ENCODE results near the gene ZP1.

The ZP1 gene

GRCh38 chr11:60912851-60913528 is 45.6 kb downstream of the ZP1 start:
- Histone ChIP-seq H3K27me3 (ENCODE audit: control insufficient read depth, insufficient read depth, low read length) (no peaks in the 10 kb centered on the region), H3K36me3 (ENCODE audit: control insufficient read depth, insufficient read depth, low read length) (no peaks in the 10 kb centered on the region), H3K9me3 (ENCODE audit: control insufficient read depth, insufficient read depth, low read length) (no peaks in the 10 kb centered on the region), H3K27ac (ENCODE audit: low read length) (no peak overlapping the region), H3K4me3 (ENCODE audit: low read length) (no peak overlapping the region; the same call in 1 of the 2 replicates), H3K4me1 (ENCODE audit: control insufficient read depth, insufficient read depth, low read length) (peaks cover 5% of the 10 kb centered on the region; the same call in 1 of the 2 replicates)
- WGBS (ENCODE audit: insufficient coverage, insufficient read length), result no CpG with 5 or more reads among the region's 22 CpGs
- DNase-seq (ENCODE audit: low read depth, low spot score), result no peak

- H3K27ac ChIP-seq (ENCODE audit: low read length), result no peak within 1 kb of the TSS
- no peaks in the 10 kb centered on the region for H3K36me3 ChIP-seq (ENCODE audit: control insufficient read depth, insufficient read depth, low read length)
- H3K4me1 ChIP-seq (ENCODE audit: control insufficient read depth, insufficient read depth, low read length), result peaks cover 6% of the 10 kb centered on the region
These were observed 46.7 kb downstream of the ZP1 start, which contains the start of gene TMEM109 for GRCh38 chr11:60913793-60914632. TSS of gene TMEM109 (plus strand) at chr11:60914158. CDS start at chr11:60919694, 5,536 bp downstream.

GRCh38 chr11:60914633-60915247 is 47.4 kb downstream of the ZP1 start:
- Histone ChIP-seq H3K9me3 (ENCODE audit: control insufficient read depth, insufficient read depth, low read length) (no peaks in the 10 kb centered on the region), H3K36me3 (ENCODE audit: control insufficient read depth, insufficient read depth, low read length) (no peaks in the 10 kb centered on the region), H3K4me1 (ENCODE audit: control insufficient read depth, insufficient read depth, low read length) (peaks cover 6% of the 10 kb centered on the region), H3K27me3 (ENCODE audit: control insufficient read depth, insufficient read depth, low read length) (no peaks in the 10 kb centered on the region), H3K27ac (ENCODE audit: low read length) (no peak overlapping the region), H3K4me3 (ENCODE audit: low read length) (peak overlapping the region; percentile 33; the same call in 1 of the 2 replicates)
- WGBS (ENCODE audit: insufficient coverage, insufficient read length), result no CpG with 5 or more reads among the region's 31 CpGs
- DNase-seq (ENCODE audit: low read depth, low spot score), result no peak

More at GRCh38 chr11:60913793-60914632, 46.7 kb downstream of the ZP1 start, which contains the start of gene TMEM109:
- no CpG with 5 or more reads among the region's 70 CpGs for WGBS (ENCODE audit: insufficient coverage, insufficient read length)
- no peaks in the 10 kb centered on the region for H3K27me3 ChIP-seq (ENCODE audit: control insufficient read depth, insufficient read depth, low read length)
- no peaks in the 10 kb centered on the region for H3K9me3 ChIP-seq (ENCODE audit: control insufficient read depth, insufficient read depth, low read length)
- DNase-seq (ENCODE audit: low read depth, low spot score), result peak; percentile 58
- H3K4me3 ChIP-seq (ENCODE audit: low read length), result peak within 1 kb of the TSS; percentile 33; the same call in 1 of the 2 replicates

GRCh38 chr11:60915248-60915914 is 48.0 kb downstream of the ZP1 start:
- no peaks in the 10 kb centered on the region for H3K9me3 ChIP-seq (ENCODE audit: control insufficient read depth, insufficient read depth, low read length)
- WGBS (ENCODE audit: insufficient coverage, insufficient read length), result no CpG with 5 or more reads among the region's 17 CpGs
- peaks cover 6% of the 10 kb centered on the region for H3K4me1 ChIP-seq (ENCODE audit: control insufficient read depth, insufficient read depth, low read length)

DNA sequence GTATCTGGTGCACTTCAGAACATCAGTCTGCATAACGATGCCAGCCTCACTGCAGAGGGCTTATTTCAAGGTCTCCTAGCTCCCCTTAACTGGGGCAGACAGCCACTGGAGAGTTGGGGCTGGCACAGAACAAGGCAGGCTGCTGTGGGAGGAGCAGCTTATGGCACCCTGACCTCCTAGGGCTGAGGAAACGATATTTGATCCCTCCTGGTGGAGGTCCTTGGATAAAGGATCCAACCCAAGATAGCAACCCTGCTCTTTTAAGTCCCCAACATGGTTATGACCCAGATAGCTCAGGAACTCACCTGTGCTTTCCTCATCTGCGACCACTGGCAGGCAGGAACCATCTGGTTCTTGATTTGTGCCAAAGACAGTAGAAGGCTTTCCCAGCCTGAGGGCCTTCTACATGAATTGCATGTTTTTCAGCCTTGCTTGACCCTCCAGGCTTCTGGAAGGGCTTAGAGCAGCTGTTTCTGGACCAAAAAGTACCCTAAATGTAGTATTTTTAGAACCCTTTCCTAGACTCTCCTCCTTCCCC is 49.4 kb downstream of the ZP1 start:
- H3K27me3 ChIP-seq (ENCODE audit: control insufficient read depth, insufficient read depth, low read length), result no peaks in the 10 kb centered on the region
- H3K4me3 ChIP-seq (ENCODE audit: low read length), result no peak overlapping the region
- peaks cover 6% of the 10 kb centered on the region for H3K4me1 ChIP-seq (ENCODE audit: control insufficient read depth, insufficient read depth, low read length)
- no CpG with 5 or more reads among the region's 3 CpGs for WGBS (ENCODE audit: insufficient coverage, insufficient read length)
- peaks cover 2% of the 10 kb centered on the region; the same call in 1 of the 2 replicates for H3K36me3 ChIP-seq (ENCODE audit: control insufficient read depth, insufficient read depth, low read length)
- H3K27ac ChIP-seq (ENCODE audit: low read length), result no peak overlapping the region
- H3K9me3 ChIP-seq (ENCODE audit: control insufficient read depth, insufficient read depth, low read length), result no peaks in the 10 kb centered on the region
- no peak for DNase-seq (ENCODE audit: low read depth, low spot score)

More at GRCh38 chr11:60915248-60915914, 48.0 kb downstream of the ZP1 start:
- H3K27me3 ChIP-seq (ENCODE audit: control insufficient read depth, insufficient read depth, low read length), result no peaks in the 10 kb centered on the region
- H3K4me3 ChIP-seq (ENCODE audit: low read length), result peak overlapping the region; percentile 33; the same call in 1 of the 2 replicates
- no peaks in the 10 kb centered on the region; the same call in 1 of the 2 replicates for H3K36me3 ChIP-seq (ENCODE audit: control insufficient read depth, insufficient read depth, low read length)
- H3K27ac ChIP-seq (ENCODE audit: low read length), result no peak overlapping the region
- no peak for DNase-seq (ENCODE audit: low read depth, low spot score)

DNA sequence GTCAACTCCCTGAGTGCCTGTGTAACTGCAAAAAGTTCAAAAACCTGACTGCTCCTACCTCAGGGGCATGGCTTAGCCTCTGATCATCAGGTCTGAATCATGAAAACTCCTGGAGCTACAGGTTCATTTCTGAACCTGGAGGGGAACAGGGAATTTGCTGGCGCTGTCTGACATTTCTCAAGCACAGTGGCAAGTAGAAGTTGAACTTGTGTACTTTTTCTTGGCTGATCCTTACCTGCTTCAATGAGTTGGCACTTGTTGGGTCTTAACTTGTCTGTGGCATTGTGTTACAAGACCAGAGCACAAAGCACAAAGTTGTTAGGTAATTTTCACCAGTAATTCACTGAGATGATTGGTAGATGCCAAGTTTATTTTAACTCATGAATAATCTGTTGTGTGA is 49.9 kb downstream of the ZP1 start:
- Histone ChIP-seq H3K27me3 (ENCODE audit: control insufficient read depth, insufficient read depth, low read length) (no peaks in the 10 kb centered on the region), H3K27ac (ENCODE audit: low read length) (no peak overlapping the region), H3K9me3 (ENCODE audit: control insufficient read depth, insufficient read depth, low read length) (no peaks in the 10 kb centered on the region), H3K4me1 (ENCODE audit: control insufficient read depth, insufficient read depth, low read length) (peaks cover 6% of the 10 kb centered on the region), H3K36me3 (ENCODE audit: control insufficient read depth, insufficient read depth, low read length) (peaks cover 3% of the 10 kb centered on the region; the same call in 1 of the 2 replicates), H3K4me3 (ENCODE audit: low read length) (no peak overlapping the region)
- WGBS (ENCODE audit: insufficient coverage, insufficient read length), result no CpG with 5 or more reads among the region's 1 CpG
- DNase-seq (ENCODE audit: low read depth, low spot score), result no peak

DNA sequence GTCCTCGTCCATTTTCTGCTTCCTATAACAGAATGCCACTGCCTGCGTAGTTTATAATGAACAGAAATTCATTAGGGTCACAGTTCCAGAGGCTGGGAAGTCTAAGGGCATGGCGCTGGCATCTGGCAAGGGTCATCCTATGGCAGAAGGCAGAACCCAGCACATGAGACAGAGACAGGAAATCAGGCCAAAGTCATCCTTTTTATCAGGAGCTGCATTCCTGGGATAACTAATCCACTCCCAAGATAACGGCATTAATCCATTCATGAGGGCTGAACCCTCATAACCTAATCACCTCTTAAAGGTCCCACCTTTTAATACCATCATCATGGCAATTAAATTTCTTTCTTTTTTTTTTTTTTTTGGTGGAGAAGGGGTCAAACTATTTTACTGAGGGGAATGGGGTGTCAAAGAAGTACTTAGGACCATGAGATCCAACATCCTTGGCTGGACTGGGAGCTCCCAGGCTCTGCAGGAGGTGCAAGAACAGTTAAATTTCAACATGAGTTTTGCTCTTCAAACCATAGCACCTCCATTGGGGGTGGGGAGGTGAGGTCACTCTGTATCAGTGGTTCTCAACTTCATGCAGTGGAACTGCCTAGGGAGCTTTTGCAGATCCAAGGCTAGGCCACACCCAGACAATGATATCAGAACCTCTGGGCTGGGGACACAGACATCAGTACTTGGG is 51.1 kb downstream of the ZP1 start:
- DNase-seq (ENCODE audit: low read depth, low spot score), result no peak
- no CpG with 5 or more reads among the region's 4 CpGs for WGBS (ENCODE audit: insufficient coverage, insufficient read length)
- no peaks in the 10 kb centered on the region for H3K9me3 ChIP-seq (ENCODE audit: control insufficient read depth, insufficient read depth, low read length)
- no peaks in the 10 kb centered on the region for H3K27me3 ChIP-seq (ENCODE audit: control insufficient read depth, insufficient read depth, low read length)
- peaks cover 3% of the 10 kb centered on the region; the same call in 1 of the 2 replicates for H3K36me3 ChIP-seq (ENCODE audit: control insufficient read depth, insufficient read depth, low read length)
- no peak overlapping the region for H3K4me3 ChIP-seq (ENCODE audit: low read length)
- peaks cover 5% of the 10 kb centered on the region for H3K4me1 ChIP-seq (ENCODE audit: control insufficient read depth, insufficient read depth, low read length)
- no peak overlapping the region for H3K27ac ChIP-seq (ENCODE audit: low read length)

GRCh38 chr11:60918939-60919265 is 51.6 kb downstream of the ZP1 start:
- no peak overlapping the region for H3K27ac ChIP-seq (ENCODE audit: low read length)

DNA sequence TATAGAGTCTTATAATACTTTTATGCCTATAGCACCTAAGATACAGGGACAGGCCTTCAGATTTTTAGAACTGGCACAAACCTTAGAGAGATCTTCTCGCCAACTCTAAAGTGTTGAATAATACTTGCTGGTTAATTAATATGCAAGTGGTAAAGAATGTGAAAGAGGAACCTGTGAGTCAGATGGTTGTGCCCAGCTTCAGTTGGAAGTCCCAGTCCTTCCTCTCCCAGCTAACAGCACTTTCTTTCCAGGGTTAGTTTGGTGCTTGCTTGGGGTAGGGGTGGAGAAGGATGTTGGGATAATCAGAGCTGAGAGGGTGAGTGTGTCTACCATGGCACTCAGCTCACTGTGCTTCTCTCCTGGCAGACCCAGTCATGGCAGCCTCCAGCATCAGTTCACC is 52.0 kb downstream of the ZP1 start:
- Histone ChIP-seq H3K4me3 (ENCODE audit: low read length) (no peak overlapping the region), H3K27ac (ENCODE audit: low read length) (no peak overlapping the region), H3K27me3 (ENCODE audit: control insufficient read depth, insufficient read depth, low read length) (no peaks in the 10 kb centered on the region), H3K9me3 (ENCODE audit: control insufficient read depth, insufficient read depth, low read length) (no peaks in the 10 kb centered on the region), H3K4me1 (ENCODE audit: control insufficient read depth, insufficient read depth, low read length) (peaks cover 9% of the 10 kb centered on the region), H3K36me3 (ENCODE audit: control insufficient read depth, insufficient read depth, low read length) (peaks cover 3% of the 10 kb centered on the region; the same call in 1 of the 2 replicates)
- DNase-seq (ENCODE audit: low read depth, low spot score), result no peak
- no CpG with 5 or more reads among the region's 1 CpG for WGBS (ENCODE audit: insufficient coverage, insufficient read length)

More at GRCh38 chr11:60918939-60919265, 51.6 kb downstream of the ZP1 start:
- Histone ChIP-seq H3K4me1 (ENCODE audit: control insufficient read depth, insufficient read depth, low read length) (peaks cover 9% of the 10 kb centered on the region), H3K9me3 (ENCODE audit: control insufficient read depth, insufficient read depth, low read length) (no peaks in the 10 kb centered on the region), H3K27me3 (ENCODE audit: control insufficient read depth, insufficient read depth, low read length) (no peaks in the 10 kb centered on the region), H3K4me3 (ENCODE audit: low read length) (no peak overlapping the region), H3K36me3 (ENCODE audit: control insufficient read depth, insufficient read depth, low read length) (peaks cover 3% of the 10 kb centered on the region; the same call in 1 of the 2 replicates)
- DNase-seq (ENCODE audit: low read depth, low spot score), result no peak
- no CpG with 5 or more reads among the region's 2 CpGs for WGBS (ENCODE audit: insufficient coverage, insufficient read length)

Data from iPS DF 6.9 (cell line).